Calu3 (cell line): ENCODE measurements around the gene NNAT. TPM values are rescaled to one million over a fixed set of nuclear protein-coding genes. Genes with fewer than 3 reads are reported as not detected.

Experiments
- BruUV-seq: library from RNA; stranded (reverse); fragments of 400-500 nt; replicated peaks from 2 replicates; lab custom pipeline; 2021; lab: Mats Ljungman, UMichigan
- CTCF ChIA-PET: fragments of 300-600 bp; sonication (Branson Sonifier 250); formaldehyde crosslinking; loops from one replicate; lab custom pipeline; 2022; ENCODE audit warnings: antibody characterized with exemption; lab: Charles Lee
- DNase-seq: peaks from one replicate; pipeline ENCODE4 v3.0.0; 2022
- H3K27ac Mint-ChIP-seq: one replicate; pipeline ENCODE4 v1.8.0; 2022; ENCODE audit warnings: mixed read lengths; ENCODE audit not compliant: unreplicated experiment
- H3K27me3 Mint-ChIP-seq: one replicate; pipeline ENCODE4 v1.8.0; 2022; ENCODE audit warnings: mixed read lengths; ENCODE audit not compliant: unreplicated experiment
- H3K36me3 Mint-ChIP-seq: one replicate; pipeline ENCODE4 v1.8.0; 2022; ENCODE audit warnings: mild to moderate bottlenecking, moderate library complexity, mixed read lengths; ENCODE audit not compliant: insufficient read depth, unreplicated experiment
- H3K4me1 Mint-ChIP-seq: one replicate; pipeline ENCODE4 v1.8.0; 2022; ENCODE audit warnings: mild to moderate bottlenecking, low read depth, mixed read lengths; ENCODE audit not compliant: unreplicated experiment
- H3K4me3 Mint-ChIP-seq: one replicate; pipeline ENCODE4 v1.8.0; 2022; ENCODE audit warnings: mild to moderate bottlenecking, low read depth, moderate library complexity, mixed read lengths; ENCODE audit not compliant: unreplicated experiment
- H3K9me3 Mint-ChIP-seq: one replicate; pipeline ENCODE4 v1.8.0; 2022; ENCODE audit warnings: low read depth, mixed read lengths; ENCODE audit not compliant: unreplicated experiment
- intact Hi-C: fragments of 100-400 bp; cut with micrococcal nuclease; formaldehyde crosslinking; loops from one replicate; pipeline ENCODE4 v1.10.0; 2022; ENCODE audit not compliant: unreplicated experiment
- total RNA-seq: library from RNA; stranded (reverse); gene quantifications from 2 replicates; pipeline ENCODE4 v1.2.3, GENCODE V29; 2022
- TF ChIP-seq, protein P1 (sequence below): fragments of 200-600 bp; IDR thresholded peaks from one replicate; pipeline ENCODE4 v1.8.0; 2022; ENCODE audit warnings: antibody characterized with exemption; ENCODE audit not compliant: unreplicated experiment

Gene NNAT
- total RNA-seq, 1 experiment from 2014 or later, result not detected

DNA sequence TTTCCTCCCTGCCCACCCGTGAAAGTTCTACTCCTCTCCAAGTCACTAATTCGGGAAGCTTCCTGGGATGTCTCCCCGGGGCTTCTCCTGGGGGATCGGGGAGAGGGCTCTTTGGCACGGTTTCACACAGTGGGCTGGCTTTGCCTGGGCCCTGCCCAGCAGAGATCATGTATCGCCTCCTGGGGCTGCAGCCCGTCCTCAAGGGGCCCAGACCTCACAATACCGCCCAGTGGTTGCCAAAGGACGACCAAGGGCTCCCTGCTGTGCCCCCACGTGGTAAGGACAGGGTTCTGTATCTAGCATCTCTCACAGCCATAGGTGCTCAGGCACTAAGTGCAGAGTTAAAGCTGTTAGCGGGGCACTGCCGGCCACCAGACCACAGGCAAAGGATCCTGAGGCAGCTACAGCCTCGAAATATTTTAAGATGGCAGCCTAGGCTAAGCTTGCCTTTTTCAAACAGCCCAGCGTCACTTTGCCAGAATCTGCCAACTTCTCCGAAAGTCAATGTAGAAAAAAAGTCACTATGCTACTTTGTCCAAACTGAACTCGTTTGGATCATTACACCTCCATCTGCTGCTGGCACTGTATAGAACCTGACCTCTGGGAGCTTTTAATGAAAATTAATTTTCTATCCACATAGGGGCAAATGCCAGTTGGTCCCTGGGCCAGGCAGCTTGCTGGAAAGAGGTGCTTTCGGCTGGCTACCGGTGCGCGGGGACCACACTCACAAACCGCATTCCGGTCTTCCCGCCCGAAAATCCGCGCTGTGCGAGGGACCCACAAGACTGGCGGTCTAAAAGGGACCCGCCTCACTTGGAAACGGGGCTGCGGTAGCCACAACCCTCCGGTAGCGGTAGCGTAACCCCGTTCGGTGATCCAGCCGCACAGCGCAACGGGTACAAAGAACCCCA is 1.3 kb upstream of the NNAT start:
- intact Hi-C loops, result no loop called here
- H3K36me3 Mint-ChIP-seq, result peaks cover 38% of the 10 kb centered on the region
- H3K4me1 Mint-ChIP-seq, result peaks cover 7% of the 10 kb centered on the region
- no peaks in the 10 kb centered on the region for H3K27me3 Mint-ChIP-seq
- no peak for DNase-seq
- BruUV-seq, result no TSS peak
- TF ChIP-seq, protein P1, sequence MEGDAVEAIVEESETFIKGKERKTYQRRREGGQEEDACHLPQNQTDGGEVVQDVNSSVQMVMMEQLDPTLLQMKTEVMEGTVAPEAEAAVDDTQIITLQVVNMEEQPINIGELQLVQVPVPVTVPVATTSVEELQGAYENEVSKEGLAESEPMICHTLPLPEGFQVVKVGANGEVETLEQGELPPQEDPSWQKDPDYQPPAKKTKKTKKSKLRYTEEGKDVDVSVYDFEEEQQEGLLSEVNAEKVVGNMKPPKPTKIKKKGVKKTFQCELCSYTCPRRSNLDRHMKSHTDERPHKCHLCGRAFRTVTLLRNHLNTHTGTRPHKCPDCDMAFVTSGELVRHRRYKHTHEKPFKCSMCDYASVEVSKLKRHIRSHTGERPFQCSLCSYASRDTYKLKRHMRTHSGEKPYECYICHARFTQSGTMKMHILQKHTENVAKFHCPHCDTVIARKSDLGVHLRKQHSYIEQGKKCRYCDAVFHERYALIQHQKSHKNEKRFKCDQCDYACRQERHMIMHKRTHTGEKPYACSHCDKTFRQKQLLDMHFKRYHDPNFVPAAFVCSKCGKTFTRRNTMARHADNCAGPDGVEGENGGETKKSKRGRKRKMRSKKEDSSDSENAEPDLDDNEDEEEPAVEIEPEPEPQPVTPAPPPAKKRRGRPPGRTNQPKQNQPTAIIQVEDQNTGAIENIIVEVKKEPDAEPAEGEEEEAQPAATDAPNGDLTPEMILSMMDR, result no peak
- no peak overlapping the region for H3K27ac Mint-ChIP-seq
- CTCF ChIA-PET, result interaction anchor here (0.6 kb wide), 1 partner anchor 20 kb away, joined by 5 read pairs; no protein-coding TSS in a partner anchor
- peaks cover 2% of the 10 kb centered on the region for H3K9me3 Mint-ChIP-seq
- H3K4me3 Mint-ChIP-seq, result no peak overlapping the region

DNA sequence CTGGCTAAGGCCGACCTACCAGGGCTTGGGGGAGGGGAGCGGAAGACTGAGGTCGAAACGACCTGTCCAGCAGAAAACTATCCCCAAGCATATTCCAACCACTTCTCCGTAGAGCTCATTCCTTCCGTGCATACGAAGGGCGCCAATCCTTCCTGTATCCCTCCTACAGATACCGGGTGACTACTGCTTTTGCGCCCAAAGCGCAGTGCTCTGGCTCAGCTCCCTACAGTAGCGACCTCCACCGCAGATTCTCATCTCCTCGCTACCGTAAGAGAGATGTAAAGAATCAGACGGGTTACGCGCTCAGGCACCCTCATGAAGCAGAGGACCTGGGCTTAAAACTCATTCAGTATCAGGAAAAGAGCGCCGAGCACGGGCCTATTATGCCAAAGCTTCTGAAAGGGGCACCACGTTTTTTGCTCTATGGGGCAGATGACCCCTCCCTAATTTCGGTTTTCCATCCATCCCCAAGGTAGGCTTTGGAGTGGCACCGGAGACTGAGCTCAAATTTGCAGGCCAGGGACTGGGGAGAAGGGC is 563 bp upstream of the NNAT start:
- BruUV-seq, result no TSS peak
- intact Hi-C loops, result no loop called here
- peaks cover 14% of the 10 kb centered on the region for H3K4me1 Mint-ChIP-seq
- no peak for DNase-seq
- peaks cover 43% of the 10 kb centered on the region for H3K36me3 Mint-ChIP-seq
- H3K27me3 Mint-ChIP-seq, result no peaks in the 10 kb centered on the region
- H3K4me3 Mint-ChIP-seq, result no peak overlapping the region
- peaks cover 2% of the 10 kb centered on the region for H3K9me3 Mint-ChIP-seq
- no peak overlapping the region for H3K27ac Mint-ChIP-seq
- TF ChIP-seq, protein P1, result no peak
- CTCF ChIA-PET, result no interaction called here

DNA sequence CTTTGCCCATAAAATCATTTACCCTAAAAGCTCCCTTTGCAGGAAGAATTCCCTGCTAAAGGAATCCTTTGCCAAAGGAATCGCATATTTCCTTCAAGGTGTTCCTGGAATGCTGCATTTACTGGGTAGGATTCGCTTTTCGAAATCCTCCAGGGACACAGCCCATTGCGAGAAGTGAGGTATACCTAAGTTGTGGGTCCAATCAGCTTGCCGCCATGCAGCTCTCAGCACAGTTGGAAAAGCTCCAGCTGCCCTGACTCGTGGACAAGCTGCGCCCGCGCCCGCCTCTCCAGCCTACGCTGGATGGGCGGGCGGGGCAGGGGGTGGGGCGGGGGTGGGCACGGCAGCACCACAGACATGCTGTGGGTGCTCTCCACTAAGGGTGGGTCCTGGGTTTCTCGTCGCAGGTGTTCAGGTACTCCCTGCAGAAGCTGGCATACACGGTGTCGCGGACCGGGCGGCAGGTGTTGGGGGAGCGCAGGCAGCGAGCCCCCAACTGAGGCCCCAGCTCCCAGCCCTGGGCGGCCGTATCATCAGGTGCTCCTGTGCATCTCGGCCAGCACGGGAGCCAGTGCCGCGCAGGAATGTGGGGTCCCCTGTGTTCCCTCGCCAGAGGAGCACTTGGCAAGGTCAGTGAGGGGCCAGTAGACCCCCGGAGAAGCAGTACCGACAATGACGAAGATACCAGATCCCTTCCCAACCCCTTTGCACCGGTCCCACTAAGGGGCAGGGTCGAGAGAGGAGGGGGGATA is 1.4 kb downstream of the NNAT start:
- H3K9me3 Mint-ChIP-seq, result peaks cover 2% of the 10 kb centered on the region
- peaks cover 26% of the 10 kb centered on the region for H3K4me1 Mint-ChIP-seq
- no peaks in the 10 kb centered on the region for H3K27me3 Mint-ChIP-seq
- H3K27ac Mint-ChIP-seq, result no peak overlapping the region
- no TSS peak for BruUV-seq
- intact Hi-C loops, result no loop called here
- H3K36me3 Mint-ChIP-seq, result peaks cover 63% of the 10 kb centered on the region
- no peak overlapping the region for H3K4me3 Mint-ChIP-seq
- DNase-seq, result no peak
- CTCF ChIA-PET, result no interaction called here
- TF ChIP-seq, protein P1, result no peak

DNA sequence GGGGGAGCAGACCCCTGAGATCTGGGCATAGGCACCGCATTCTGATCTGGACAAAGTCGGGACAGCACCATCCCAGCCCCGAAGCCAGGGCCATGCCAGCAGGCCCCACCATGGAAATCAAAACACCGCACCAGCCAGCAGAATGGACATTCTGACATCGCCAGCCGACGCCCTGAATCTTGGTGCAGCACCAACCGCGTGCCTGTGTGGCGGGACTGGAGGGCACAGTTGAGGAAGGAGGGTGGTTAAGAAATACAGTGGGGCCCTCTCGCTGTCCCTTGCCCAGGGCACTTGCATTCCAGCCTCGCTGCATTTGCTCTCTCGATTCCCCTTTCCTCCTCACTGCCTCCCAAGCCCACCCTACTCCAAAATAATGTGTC is 2.0 kb downstream of the NNAT start:
- TF ChIP-seq, protein P1, result no peak
- Mint-ChIP-seq H3K4me3 (no peak overlapping the region), H3K4me1 (peaks cover 26% of the 10 kb centered on the region), H3K9me3 (peaks cover 2% of the 10 kb centered on the region), H3K27ac (peak overlapping the region; percentile 28), H3K27me3 (peaks cover under 1% of the 10 kb centered on the region), H3K36me3 (peaks cover 67% of the 10 kb centered on the region)
- CTCF ChIA-PET, result no interaction called here
- intact Hi-C loops, result no loop called here
- BruUV-seq, result no TSS peak
- no peak for DNase-seq
